Measurements from ENCODE around the gene GNA14.
A peak's percentile ranks its signal among the peaks of the same experiment; 100 is the strongest.

DNA sequence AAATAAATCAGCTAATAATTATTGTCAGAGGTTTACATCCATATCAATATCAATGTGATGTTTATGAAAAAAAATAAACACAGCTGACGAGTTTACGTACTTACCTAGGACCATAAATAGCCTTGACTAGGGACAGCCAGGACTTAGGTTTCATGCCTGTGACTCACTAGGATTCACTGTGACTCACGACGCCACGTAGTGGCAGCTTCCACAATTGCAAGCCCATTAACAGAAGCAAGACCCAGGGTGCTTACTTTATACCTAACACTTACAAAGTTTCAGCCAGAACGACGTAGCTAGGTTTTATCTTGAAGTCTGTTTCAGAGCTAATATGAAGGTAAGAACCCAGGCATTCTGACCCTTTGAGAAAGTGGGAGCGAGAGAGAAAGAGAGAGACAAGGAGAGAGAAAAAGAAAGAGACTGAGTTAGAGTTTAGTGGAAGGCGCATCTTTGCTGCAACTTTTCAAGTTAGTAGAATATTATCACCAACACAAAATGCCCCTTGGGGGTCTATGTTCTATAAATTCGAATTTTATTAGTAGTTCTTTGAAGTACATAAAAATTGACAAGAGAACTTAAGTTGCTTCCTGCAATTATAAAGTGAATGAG lies 191.2 kb downstream of the GNA14 start:
- TF ChIP-seq, protein P1, sequence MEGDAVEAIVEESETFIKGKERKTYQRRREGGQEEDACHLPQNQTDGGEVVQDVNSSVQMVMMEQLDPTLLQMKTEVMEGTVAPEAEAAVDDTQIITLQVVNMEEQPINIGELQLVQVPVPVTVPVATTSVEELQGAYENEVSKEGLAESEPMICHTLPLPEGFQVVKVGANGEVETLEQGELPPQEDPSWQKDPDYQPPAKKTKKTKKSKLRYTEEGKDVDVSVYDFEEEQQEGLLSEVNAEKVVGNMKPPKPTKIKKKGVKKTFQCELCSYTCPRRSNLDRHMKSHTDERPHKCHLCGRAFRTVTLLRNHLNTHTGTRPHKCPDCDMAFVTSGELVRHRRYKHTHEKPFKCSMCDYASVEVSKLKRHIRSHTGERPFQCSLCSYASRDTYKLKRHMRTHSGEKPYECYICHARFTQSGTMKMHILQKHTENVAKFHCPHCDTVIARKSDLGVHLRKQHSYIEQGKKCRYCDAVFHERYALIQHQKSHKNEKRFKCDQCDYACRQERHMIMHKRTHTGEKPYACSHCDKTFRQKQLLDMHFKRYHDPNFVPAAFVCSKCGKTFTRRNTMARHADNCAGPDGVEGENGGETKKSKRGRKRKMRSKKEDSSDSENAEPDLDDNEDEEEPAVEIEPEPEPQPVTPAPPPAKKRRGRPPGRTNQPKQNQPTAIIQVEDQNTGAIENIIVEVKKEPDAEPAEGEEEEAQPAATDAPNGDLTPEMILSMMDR (IDR thresholded peaks at IDR 0.05; ENCODE audit: low read depth, low read length), result peak; percentile 82
- no peak for TF ChIP-seq EZH2phosphoT487 (IDR thresholded peaks at IDR 0.05; ENCODE audit: low read depth)
